Osteocyte (in vitro differentiated cells): ENCODE data around the gene PIK3R3. TPM values are rescaled to one million over a fixed set of nuclear protein-coding genes. Genes with fewer than 3 reads are reported as not detected.

ENCODE experiments used
- DNase-seq: peaks from one replicate; pipeline ENCODE4 v3.0.0; 2021; ENCODE audit warnings: mixed read lengths; ENCODE audit not compliant: unreplicated experiment; ENCODE audit errors: extremely low spot score
- H3K27ac Mint-ChIP-seq: one replicate; pipeline ENCODE4 v1.8.0; 2021; ENCODE audit warnings: mild to moderate bottlenecking, mixed read lengths; ENCODE audit not compliant: unreplicated experiment
- H3K27me3 Mint-ChIP-seq: one replicate; pipeline ENCODE4 v1.8.0; 2021; ENCODE audit warnings: mixed read lengths; ENCODE audit not compliant: unreplicated experiment
- H3K36me3 Mint-ChIP-seq: one replicate; pipeline ENCODE4 v1.8.0; 2021; ENCODE audit warnings: mixed read lengths; ENCODE audit not compliant: unreplicated experiment
- H3K4me1 Mint-ChIP-seq: one replicate; pipeline ENCODE4 v1.8.0; 2021; ENCODE audit warnings: mixed read lengths; ENCODE audit not compliant: unreplicated experiment
- H3K4me3 Mint-ChIP-seq: one replicate; pipeline ENCODE4 v1.8.0; 2021; ENCODE audit warnings: mild to moderate bottlenecking, moderate library complexity, mixed read lengths; ENCODE audit not compliant: unreplicated experiment
- H3K9me3 Mint-ChIP-seq: one replicate; pipeline ENCODE4 v1.8.0; 2021; ENCODE audit warnings: mixed read lengths; ENCODE audit not compliant: unreplicated experiment
- CTCF ChIP-seq: fragments of 200-600 bp; sonication (generic); IDR thresholded peaks from 2 replicates; pipeline ENCODE4 v1.5.0; 2021; ENCODE audit warnings: antibody characterized with exemption, mild to moderate bottlenecking, moderate library complexity
- total RNA-seq: library from RNA; stranded (reverse); gene quantifications from 2 replicates; pipeline ENCODE4 v1.2.1, GENCODE V29; 2021

Gene PIK3R3
- total RNA-seq, 1 donor from 2014 or later: 33.2 TPM

GRCh38 chr1:46013581-46013980 is 118.8 kb downstream of the PIK3R3 start:
- no peaks in the 10 kb centered on the region for H3K27me3 Mint-ChIP-seq
- TF ChIP-seq CTCF: no peak
- H3K36me3 Mint-ChIP-seq: peaks cover 20% of the 10 kb centered on the region
- DNase-seq: no peak
- H3K9me3 Mint-ChIP-seq: no peaks in the 10 kb centered on the region
- H3K4me1 Mint-ChIP-seq: no peaks in the 10 kb centered on the region
- H3K27ac Mint-ChIP-seq: no peak overlapping the region
- H3K4me3 Mint-ChIP-seq: no peak overlapping the region

DNA sequence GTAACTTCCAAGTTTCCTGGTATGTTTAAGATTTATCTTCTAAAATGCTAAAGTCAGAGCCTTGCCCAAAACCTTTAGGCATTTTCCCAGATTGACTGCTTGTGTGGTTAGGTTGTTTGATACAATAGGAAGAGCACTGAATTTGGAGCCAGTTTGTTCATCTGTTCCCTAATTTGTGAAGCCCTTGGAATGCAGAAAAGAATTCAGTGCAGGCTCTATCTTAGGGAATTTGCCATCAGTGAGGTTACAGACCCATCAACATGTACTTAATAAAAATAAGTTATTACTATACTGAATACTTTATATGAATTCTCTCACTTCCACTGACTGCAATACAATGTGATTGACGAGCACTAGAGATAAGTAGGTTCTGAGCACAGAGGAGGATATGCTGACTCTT is 120.2 kb downstream of the PIK3R3 start:
- peaks cover 32% of the 10 kb centered on the region for H3K36me3 Mint-ChIP-seq
- no peak for TF ChIP-seq CTCF
- no peaks in the 10 kb centered on the region for H3K4me1 Mint-ChIP-seq
- DNase-seq: no peak
- H3K9me3 Mint-ChIP-seq: no peaks in the 10 kb centered on the region
- no peak overlapping the region for H3K27ac Mint-ChIP-seq
- no peaks in the 10 kb centered on the region for H3K27me3 Mint-ChIP-seq
- no peak overlapping the region for H3K4me3 Mint-ChIP-seq

- Mint-ChIP-seq H3K27me3 (no peaks in the 10 kb centered on the region), H3K36me3 (peaks cover 40% of the 10 kb centered on the region), H3K27ac (no peak overlapping the region), H3K9me3 (no peaks in the 10 kb centered on the region), H3K4me3 (no peak overlapping the region), H3K4me1 (no peaks in the 10 kb centered on the region)
- no peak for TF ChIP-seq CTCF
- DNase-seq: no peak
Observed at GRCh38 chr1:46011121-46011695, 121.2 kb downstream of the PIK3R3 start.

- no peak overlapping the region for H3K27ac Mint-ChIP-seq
- TF ChIP-seq CTCF: no peak
- DNase-seq: no peak
- no peaks in the 10 kb centered on the region for H3K9me3 Mint-ChIP-seq
- H3K27me3 Mint-ChIP-seq: no peaks in the 10 kb centered on the region
- no peak overlapping the region for H3K4me3 Mint-ChIP-seq
- H3K36me3 Mint-ChIP-seq: peaks cover 42% of the 10 kb centered on the region
- H3K4me1 Mint-ChIP-seq: no peaks in the 10 kb centered on the region
Observed at GRCh38 chr1:46010611-46011010, 121.8 kb downstream of the PIK3R3 start.

- no peak overlapping the region for H3K4me3 Mint-ChIP-seq
- no peak for DNase-seq
- no peak for TF ChIP-seq CTCF
- no peaks in the 10 kb centered on the region for H3K9me3 Mint-ChIP-seq
- H3K27ac Mint-ChIP-seq: no peak overlapping the region
- H3K27me3 Mint-ChIP-seq: no peaks in the 10 kb centered on the region
- no peaks in the 10 kb centered on the region for H3K4me1 Mint-ChIP-seq
- H3K36me3 Mint-ChIP-seq: peaks cover 43% of the 10 kb centered on the region
Observed at GRCh38 chr1:46008585-46008984, 123.8 kb downstream of the PIK3R3 start.
